LoVo (cell line): Measurements from ENCODE around the gene MAFB.
"Not testable (repeated sequence)": the region's sequence is repeated elsewhere in the genome, so short reads cannot be mapped to it uniquely, and the experiment has no call there.

Experiments used
- DNase-seq: peaks from one replicate; pipeline ENCODE4 v3.0.0-alpha.2; 2016; ENCODE audit warnings: low spot score

Gene MAFB

DNA sequence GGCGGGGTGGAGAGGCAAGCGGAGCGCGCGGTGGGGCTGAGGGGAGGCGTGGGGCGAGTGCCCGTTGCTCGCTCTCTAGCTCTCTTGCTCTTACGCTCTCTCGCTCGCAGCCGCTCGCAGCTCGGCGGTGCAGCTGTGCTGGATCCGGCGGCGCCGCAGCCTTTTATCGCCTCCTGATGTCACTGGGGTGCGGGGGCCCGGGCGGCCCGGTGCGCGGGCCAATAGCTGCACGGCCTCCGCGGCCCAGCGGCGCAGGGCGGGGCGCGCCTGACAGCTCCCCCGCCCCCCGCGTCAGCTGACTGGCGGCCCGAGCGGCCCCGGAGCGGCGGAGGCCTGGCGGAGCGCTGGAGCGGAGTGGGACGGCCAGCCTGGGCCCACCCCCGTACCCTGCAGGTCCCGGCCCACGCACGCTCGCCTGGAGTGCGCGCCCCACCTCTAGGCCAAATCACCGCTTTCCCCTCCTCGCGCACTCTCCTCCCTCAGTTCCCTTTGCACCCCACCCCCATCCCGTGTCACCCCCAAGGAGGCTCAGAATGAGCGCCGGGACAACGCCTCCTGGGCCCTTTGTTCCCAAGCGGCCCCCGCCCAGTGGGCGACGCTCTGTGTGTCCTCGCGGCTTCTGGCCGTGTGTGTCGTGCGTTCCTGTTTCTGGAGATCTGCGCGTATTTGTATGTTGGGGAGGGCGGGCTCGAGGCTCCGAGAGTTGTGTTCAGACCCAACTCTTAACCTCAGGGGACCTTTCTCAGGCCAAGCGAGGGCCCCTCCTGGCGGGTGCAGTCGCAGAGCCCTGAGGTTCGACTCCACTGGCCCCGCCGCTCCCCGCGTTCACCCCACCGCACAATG is at the start of gene MAFB:
Gene MAFB, minus strand, starts transcription at position 137 of the 843 bp plus-strand sequence. CDS start 386 bp downstream, outside the sequence.
- DNase-seq, result peak; percentile 59

- DNase-seq, result not testable (repeated sequence)
Observed at GRCh38 chr20:40736468-40736867, 47.4 kb upstream of the MAFB start.

GRCh38 chr20:40728996-40729395 is 40.0 kb upstream of the MAFB start:
- no peak for DNase-seq

DNA sequence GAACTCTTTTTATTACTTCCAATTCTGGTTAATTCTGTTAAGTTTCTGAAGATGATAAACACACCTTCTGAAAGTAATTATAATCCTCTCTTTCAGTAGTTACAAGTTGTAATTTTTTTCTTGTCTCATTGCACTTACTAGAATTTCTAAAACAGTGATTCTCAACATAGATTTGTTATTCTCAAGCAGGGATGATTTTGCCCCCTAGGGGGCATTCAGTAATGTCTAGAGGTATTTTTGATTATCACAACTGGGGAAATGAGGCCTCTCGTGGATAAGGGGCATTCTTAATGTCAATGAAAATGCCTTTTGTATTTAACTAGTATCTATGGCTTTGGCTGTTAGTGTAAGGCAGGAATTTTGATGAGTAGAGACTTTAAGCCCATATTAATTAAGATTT is 39.4 kb upstream of the MAFB start:
- DNase-seq, result no peak

GRCh38 chr20:40727960-40728359 is 38.9 kb upstream of the MAFB start:
- no peak for DNase-seq

DNA sequence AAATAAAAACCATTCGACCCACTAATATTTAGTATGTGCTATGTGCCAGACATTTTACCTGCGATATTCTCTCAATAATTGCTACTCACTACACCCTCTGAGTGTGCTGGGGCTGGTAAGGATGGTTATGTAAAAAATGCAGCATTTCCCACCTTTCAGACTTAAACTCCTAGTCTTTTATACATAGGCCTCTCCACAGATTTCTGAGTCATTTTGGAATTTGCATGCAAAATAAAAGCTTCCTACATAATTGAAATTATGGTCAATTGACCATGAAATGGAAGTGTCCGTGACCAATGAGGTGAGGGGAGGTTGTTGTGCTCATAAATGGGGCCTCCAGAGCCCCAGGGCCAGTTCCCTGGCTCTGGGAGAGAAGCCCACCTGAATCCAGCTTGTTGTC is 37.7 kb upstream of the MAFB start:
- no peak for DNase-seq

DNA sequence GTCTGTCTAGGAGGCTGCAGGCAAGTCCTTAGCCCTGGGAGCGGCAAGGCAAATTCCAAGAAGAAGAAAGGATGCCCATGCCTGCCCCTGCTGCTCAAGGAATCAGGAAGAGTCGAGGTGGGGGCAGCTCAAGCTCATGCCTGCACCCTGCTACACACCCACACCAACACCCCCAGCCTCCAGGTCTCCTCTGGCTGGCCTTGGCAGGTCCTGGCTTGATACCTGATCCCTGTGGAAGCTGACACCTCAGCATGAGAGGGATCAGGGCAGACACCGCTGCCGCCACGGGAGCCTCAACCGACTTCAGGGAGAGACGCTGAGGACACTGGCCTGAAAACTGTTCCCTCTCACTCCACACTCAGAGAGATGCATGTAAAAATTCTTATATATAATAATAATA is 35.5 kb upstream of the MAFB start:
- no peak for DNase-seq

DNA sequence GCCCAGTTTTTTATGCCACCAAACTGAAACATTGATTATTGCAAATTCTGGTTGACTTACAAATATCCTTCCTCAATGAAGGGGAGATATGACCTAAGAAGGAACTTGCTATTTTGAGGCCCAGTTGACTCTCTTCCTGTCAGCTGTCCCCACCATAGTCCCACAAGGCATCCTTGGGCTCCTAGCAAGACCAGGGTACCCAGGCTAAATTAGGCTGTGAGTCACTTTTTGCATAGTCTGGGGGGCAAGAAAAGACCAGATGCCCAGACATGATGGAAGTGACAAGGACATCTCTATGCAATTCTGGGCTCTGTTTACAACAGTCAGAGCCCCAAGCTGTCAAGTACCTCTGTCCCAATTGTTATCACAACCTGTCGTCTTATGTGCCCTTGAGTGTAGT is 31.8 kb upstream of the MAFB start:
- DNase-seq, result no peak

- DNase-seq, result no peak
Observed at GRCh38 chr20:40720099-40720498, 31.1 kb upstream of the MAFB start.

- DNase-seq, result no peak
Observed at GRCh38 chr20:40718982-40719729, 30.1 kb upstream of the MAFB start.

DNA sequence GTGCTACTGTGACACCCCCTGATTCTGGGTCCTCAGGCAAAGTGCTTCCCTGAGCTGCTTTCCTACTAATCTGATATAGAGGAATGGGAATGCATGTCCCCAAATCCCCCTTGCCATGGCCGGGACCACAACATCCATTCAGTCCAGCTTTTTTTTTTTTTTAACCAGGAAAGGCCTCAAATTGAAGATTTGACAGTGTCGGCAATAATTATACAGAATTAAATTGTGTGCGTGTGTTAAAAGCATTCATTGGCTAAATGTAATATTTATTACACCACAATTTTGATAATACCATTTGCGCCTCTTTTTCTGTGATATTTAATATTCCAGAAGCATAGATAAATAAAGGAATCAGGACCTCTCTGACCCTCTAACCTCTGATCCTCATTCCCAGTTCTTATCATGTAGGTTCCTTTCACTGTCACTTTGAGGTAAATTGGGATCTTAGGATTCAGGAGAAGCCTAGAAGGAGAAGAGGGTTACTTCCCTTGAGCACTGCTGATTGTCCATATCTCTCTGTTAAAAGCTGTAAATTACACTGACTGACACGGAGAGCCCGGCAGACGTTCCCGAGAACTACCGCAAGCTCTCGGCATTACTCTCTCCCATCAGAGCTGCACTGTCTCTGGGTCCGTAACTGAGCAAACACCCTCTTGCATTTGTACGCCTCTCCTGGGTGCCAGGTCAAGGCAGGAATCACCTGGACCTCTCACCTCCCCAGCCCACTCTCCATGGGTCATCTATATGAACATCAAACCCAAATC is 29.4 kb upstream of the MAFB start:
- no peak for DNase-seq

DNA sequence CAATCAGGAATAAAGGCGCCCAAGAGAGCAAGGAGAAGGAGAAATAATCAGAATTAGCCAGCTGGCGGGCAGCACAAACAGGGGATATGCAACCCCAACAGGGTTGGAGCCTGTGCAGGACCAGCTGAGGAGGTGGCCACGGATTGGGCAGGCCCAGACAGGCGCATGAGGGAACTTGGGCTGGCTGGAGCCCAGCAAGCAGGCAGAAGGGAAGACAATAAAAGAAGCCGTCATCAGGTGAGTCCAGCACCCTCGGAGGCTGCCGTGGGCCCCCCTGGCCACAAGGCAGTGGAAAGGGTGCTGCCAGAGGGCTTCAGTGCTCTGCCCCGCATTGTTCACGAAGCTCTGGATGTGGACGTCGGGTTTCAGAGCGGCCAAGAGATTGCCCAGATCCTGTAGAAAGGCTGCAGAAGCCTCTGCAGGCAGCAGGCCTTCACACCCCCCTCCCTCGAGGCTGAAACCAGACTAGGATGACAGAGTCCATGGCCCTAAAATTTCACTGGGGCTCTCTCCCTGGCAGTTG is 28.4 kb upstream of the MAFB start:
- DNase-seq, result no peak

GRCh38 chr20:40715491-40715890 is 26.5 kb upstream of the MAFB start:
- no peak for DNase-seq

- no peak for DNase-seq
Observed at GRCh38 chr20:40714916-40715315, 25.9 kb upstream of the MAFB start.

DNA sequence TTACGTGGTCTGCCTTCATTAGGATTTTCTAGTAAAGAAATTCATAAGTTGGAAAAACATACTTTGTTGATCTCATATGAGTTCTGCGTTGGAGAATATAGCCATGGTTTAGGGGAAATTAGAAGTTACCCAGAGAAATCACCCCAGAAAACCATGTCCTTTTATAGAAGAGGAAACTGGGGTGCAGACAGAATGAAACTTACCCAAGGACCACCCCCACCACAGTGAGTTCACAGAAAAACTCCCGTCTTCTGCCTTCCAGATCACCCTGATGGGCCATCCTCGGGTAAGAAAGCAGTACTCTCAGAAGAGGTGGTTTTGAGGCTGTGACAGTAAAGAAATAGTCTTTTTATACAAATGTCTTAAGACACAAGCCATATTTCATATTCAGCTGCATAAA is 25.1 kb upstream of the MAFB start:
- DNase-seq, result no peak

- DNase-seq, result no peak
Observed at GRCh38 chr20:40713508-40713907, 24.5 kb upstream of the MAFB start.

- no peak for DNase-seq
Observed at GRCh38 chr20:40711079-40711478, 22.0 kb upstream of the MAFB start.

DNA sequence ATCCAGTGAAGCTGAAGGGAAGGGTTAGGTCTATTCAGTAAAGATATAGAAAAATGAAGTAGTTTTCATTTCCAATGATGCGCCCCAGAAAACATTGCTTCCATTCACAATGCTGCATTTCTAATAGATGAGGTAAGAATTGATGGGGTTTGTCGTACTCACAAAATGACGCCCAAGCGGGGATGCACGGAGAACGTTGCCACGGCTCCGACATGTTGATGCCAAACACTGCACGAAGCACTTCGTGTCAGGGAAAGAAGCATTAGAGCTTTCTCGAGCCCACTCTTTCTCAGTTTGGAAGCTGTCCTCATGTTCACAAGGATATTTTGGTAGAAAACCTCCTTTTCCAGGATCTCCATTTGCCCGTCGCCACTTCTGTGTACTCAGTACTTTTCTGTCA is 21.6 kb upstream of the MAFB start:
- DNase-seq, result no peak

GRCh38 chr20:40706977-40707582 is 18.0 kb upstream of the MAFB start:
- DNase-seq, result no peak

- DNase-seq, result no peak
Observed at GRCh38 chr20:40705413-40705812, 16.4 kb upstream of the MAFB start.

DNA sequence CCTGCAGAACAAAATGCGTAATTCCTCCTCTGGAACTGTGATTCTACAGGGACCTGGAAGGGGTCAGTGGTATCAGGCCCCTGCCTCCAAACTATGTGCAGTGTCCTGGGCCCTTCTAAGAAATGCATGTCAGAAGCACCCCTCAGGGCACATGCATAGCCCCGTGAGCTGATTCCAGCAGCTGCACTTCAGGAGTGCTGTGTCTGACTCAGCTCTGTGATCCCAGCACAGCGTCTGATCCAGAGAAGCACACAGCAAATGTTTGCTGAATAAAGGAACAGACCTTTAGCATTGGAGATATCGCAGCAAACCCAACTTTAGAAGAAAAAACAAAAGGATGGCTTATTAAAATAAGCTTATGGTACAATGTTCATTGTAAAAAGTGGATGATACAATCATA is 15.8 kb upstream of the MAFB start:
- DNase-seq, result no peak

- no peak for DNase-seq
Observed at GRCh38 chr20:40703975-40704530, 15.0 kb upstream of the MAFB start.
